A673 (cell line): ENCODE results near the gene SETD3. TPM values are rescaled to one million over a fixed set of nuclear protein-coding genes. Genes with fewer than 3 reads are reported as not detected.

ENCODE experiments used
- BruUV-seq: library from RNA; stranded (reverse); fragments of 400-500 nt; replicated peaks from 2 replicates; lab custom pipeline; 2021; lab: Mats Ljungman, UMichigan
- CTCF ChIA-PET: fragments of 300-600 bp; sonication (Branson Sonifier 250); formaldehyde crosslinking; loops from one replicate; lab custom pipeline; 2022; ENCODE audit warnings: antibody characterized with exemption; lab: Charles Lee
- POLR2A ChIA-PET: fragments of 300-600 bp; sonication (Branson Sonifier 250); formaldehyde crosslinking; loops from one replicate; lab custom pipeline; 2022; ENCODE audit warnings: antibody characterized with exemption; ENCODE audit not compliant: low non-redundant PET; lab: Charles Lee
- DNase-seq: peaks from one replicate; pipeline ENCODE4 v3.0.0-alpha.2; 2015; ENCODE audit warnings: low spot score
- H3K27ac ChIP-seq: fragments of 200-600 bp; sonication (generic); 2 replicates; pipeline ENCODE4 v1.5.1; 2016; ENCODE audit warnings: mixed run types, low read depth, mild to moderate bottlenecking, mixed read lengths, antibody characterized with exemption, low read length; ENCODE audit not compliant: poor library complexity, severe bottlenecking
- H3K27me3 ChIP-seq: fragments of 200-600 bp; sonication (generic); replicated peaks from 2 replicates; pipeline ENCODE4 v1.6.1; 2017; ENCODE audit warnings: mixed run types, low read depth, mild to moderate bottlenecking, mixed read lengths, antibody characterized with exemption, low read length; ENCODE audit not compliant: insufficient read depth, poor library complexity
- H3K36me3 ChIP-seq: fragments of 200-600 bp; sonication (generic); 2 replicates; pipeline ENCODE4 v1.6.1; 2016; ENCODE audit warnings: mixed run types, mild to moderate bottlenecking, mixed read lengths, antibody characterized with exemption, low read length; ENCODE audit not compliant: insufficient read depth, poor library complexity, severe bottlenecking
- H3K4me1 ChIP-seq: fragments of 200-600 bp; sonication (generic); 2 replicates; pipeline ENCODE4 v1.6.1; 2017; ENCODE audit warnings: mixed run types, mild to moderate bottlenecking, mixed read lengths, antibody characterized with exemption, low read length; ENCODE audit not compliant: insufficient read depth, poor library complexity, severe bottlenecking
- H3K4me3 ChIP-seq: fragments of 200-600 bp; sonication (generic); 2 replicates; pipeline ENCODE4 v1.5.1; 2016; ENCODE audit warnings: low read depth, mixed run types, mild to moderate bottlenecking, mixed read lengths, low read length; ENCODE audit not compliant: poor library complexity, severe bottlenecking
- H3K9me3 ChIP-seq: fragments of 200-600 bp; sonication (generic); 2 replicates; pipeline ENCODE4 v1.6.1; 2016; ENCODE audit warnings: mixed run types, low read depth, mild to moderate bottlenecking, mixed read lengths, antibody characterized with exemption, low read length; ENCODE audit not compliant: poor library complexity, severe bottlenecking
- EZH2 ChIP-seq: fragments of 200-600 bp; sonication (generic); IDR thresholded peaks from 2 replicates; pipeline ENCODE4 v1.6.1; 2017; ENCODE audit warnings: borderline replicate concordance, low read depth, mild to moderate bottlenecking, mixed read lengths, antibody characterized with exemption, low read length; ENCODE audit not compliant: poor library complexity, severe bottlenecking
- intact Hi-C: fragments of 100-400 bp; cut with micrococcal nuclease; formaldehyde crosslinking; loops from one replicate; pipeline ENCODE4 v1.10.0; 2022; ENCODE audit not compliant: unreplicated experiment
- total RNA-seq: library from RNA; stranded (reverse); gene quantifications from 2 replicates; pipeline ENCODE4 v1.2.3, GENCODE V29; 2021
- TF ChIP-seq, protein P1 (sequence below): fragments of 300-800, 200-600 bp; sonication (generic); conservative IDR thresholded peaks from 2 replicates; pipeline ENCODE4 v1.5.1; 2017; ENCODE audit warnings: low read depth, mild to moderate bottlenecking, antibody characterized with exemption, low read length, moderate library complexity, mixed read lengths

Gene SETD3
- total RNA-seq, 1 experiment from 2014 or later: 46.4 TPM

DNA sequence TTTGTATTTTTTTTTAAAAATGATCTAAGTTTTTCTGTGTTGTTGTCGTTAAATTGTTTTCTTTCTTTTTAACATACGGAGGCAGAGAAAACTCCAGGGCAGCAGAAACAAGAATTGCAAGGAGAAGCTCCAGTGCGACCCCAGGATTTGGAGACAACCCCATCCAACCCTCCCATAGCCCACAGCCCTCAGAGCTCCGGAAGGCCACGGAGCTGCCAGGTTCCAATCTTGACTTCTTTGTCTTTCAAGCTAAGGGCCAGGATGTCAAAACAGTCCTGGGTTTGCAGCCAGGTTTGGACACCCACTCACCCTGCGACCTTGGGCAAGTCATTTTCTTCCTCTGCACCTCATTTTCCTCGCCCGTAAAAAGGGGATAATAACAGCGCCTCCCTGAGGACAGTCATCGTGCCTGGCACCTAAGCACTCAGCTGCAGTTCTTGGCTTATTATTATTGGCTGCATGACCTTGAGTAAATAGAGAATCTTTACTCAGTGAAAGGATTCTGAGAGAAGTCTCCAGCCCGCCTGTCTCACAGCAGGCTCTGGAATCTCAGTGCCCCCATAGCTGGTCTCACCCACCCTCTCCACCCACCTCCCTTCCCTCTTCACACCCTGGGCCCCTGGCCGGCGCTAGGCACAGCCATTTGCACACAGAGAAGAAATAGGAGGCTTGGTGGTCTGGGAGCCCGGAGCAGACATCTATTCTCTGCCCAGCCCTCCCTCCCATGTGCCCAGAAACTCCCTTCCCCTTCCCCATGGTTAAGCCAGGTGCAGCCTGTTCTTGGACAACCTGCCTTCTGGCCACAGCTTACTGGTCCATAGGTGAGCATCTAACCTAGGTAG is 129.3 kb downstream of the SETD3 start:
- Histone ChIP-seq H3K4me1 (peaks cover 9% of the 10 kb centered on the region), H3K27me3 (no peaks in the 10 kb centered on the region), H3K36me3 (no peaks in the 10 kb centered on the region), H3K9me3 (no peaks in the 10 kb centered on the region), H3K27ac (no peak overlapping the region), H3K4me3 (no peak overlapping the region)
- intact Hi-C loops: no loop called here
- ChIA-PET POLR2A (no interaction called here), CTCF (interaction anchor here (0.6 kb wide), 1 partner anchor 252 kb away, joined by 11 read pairs; no protein-coding TSS in a partner anchor)
- TF ChIP-seq, protein P1, sequence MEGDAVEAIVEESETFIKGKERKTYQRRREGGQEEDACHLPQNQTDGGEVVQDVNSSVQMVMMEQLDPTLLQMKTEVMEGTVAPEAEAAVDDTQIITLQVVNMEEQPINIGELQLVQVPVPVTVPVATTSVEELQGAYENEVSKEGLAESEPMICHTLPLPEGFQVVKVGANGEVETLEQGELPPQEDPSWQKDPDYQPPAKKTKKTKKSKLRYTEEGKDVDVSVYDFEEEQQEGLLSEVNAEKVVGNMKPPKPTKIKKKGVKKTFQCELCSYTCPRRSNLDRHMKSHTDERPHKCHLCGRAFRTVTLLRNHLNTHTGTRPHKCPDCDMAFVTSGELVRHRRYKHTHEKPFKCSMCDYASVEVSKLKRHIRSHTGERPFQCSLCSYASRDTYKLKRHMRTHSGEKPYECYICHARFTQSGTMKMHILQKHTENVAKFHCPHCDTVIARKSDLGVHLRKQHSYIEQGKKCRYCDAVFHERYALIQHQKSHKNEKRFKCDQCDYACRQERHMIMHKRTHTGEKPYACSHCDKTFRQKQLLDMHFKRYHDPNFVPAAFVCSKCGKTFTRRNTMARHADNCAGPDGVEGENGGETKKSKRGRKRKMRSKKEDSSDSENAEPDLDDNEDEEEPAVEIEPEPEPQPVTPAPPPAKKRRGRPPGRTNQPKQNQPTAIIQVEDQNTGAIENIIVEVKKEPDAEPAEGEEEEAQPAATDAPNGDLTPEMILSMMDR: peak; percentile 30; the same call in 1 of the 2 replicates
- no peak for TF ChIP-seq EZH2
- DNase-seq: no peak
- no TSS peak for BruUV-seq

DNA sequence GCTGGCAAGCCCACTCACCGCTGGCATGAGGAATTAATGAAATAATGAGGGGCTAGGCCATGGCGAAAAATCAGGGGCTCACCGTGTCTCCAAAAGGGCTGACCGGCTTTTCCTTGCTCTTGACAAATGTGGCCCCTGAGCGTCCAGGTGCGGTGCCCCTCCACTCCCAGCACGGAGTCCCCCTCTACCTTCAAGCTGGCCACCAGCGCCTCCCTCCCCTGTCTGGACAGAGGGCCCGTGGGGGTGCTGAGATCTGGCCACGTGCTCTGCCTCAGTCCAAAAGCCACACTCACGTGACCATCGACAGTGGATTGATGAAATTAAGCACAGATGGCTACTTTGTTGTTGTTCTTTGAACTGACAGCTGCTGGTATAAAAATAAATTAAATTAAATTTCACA is 129.9 kb downstream of the SETD3 start:
- intact Hi-C loops: no loop called here
- no TSS peak for BruUV-seq
- H3K4me1 ChIP-seq: peaks cover 9% of the 10 kb centered on the region
- ChIA-PET POLR2A (no interaction called here), CTCF (no interaction called here)
- no peak overlapping the region for H3K4me3 ChIP-seq
- TF ChIP-seq, protein P1: no peak
- TF ChIP-seq EZH2: no peak
- H3K9me3 ChIP-seq: no peaks in the 10 kb centered on the region
- H3K27me3 ChIP-seq: no peaks in the 10 kb centered on the region
- H3K27ac ChIP-seq: no peak overlapping the region
- no peaks in the 10 kb centered on the region for H3K36me3 ChIP-seq
- DNase-seq: no peak

DNA sequence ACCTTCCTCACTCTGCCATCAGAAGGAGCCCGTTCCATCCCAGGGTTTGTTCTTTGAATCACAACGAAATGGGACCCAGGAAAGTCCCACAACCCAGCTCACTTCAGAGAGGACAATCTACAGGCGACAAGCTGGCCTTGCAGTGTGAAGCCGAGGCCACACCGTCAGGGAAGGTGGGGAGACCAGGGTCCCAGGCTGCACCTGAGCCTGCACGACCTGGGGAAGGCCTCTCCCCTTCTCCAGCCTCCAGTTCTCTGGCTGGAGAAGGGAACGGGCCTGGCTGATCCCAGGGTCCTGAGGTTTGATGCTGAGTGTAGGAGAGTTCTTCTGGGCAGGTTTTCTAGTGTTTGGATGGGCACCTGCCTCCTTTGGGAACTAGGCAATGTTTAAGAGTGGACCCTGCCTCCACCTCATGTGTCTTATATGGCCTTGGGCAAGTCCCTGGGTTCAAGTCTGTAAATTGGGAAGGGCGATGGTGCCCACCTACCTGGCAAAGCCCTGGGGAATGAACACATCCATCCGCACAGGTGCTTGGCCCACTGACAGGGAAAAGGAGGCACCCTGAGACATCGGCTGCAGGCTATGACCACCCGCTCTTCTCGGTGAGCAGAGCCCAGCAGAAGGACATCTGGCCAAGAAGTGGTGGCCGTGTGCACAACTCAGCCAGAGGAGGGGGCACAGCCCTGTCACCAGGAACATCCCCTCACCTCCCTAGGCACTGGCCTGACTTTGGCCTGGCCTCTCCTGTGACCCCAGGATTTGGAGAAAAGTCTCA is 130.8 kb downstream of the SETD3 start:
- no peaks in the 10 kb centered on the region for H3K36me3 ChIP-seq
- no peak overlapping the region for H3K4me3 ChIP-seq
- CTCF ChIA-PET: interaction anchor here (0.6 kb wide), 1 partner anchor 83 kb away, joined by 3 read pairs; no protein-coding TSS in a partner anchor
- no peaks in the 10 kb centered on the region for H3K9me3 ChIP-seq
- no TSS peak for BruUV-seq
- H3K27me3 ChIP-seq: no peaks in the 10 kb centered on the region
- no peak overlapping the region for H3K27ac ChIP-seq
- intact Hi-C loops: no loop called here
- POLR2A ChIA-PET: no interaction called here
- peaks cover 9% of the 10 kb centered on the region for H3K4me1 ChIP-seq
- no peak for TF ChIP-seq EZH2
- TF ChIP-seq, protein P1: no peak
- no peak for DNase-seq
